Measurements from ENCODE around the gene PRSS50. TPM values are rescaled to one million over a fixed set of nuclear protein-coding genes. Genes with fewer than 3 reads are reported as not detected.

The PRSS50 gene
- total RNA-seq, 2 donors from 2014 or later: 2.6 to 3.1 TPM

DNA sequence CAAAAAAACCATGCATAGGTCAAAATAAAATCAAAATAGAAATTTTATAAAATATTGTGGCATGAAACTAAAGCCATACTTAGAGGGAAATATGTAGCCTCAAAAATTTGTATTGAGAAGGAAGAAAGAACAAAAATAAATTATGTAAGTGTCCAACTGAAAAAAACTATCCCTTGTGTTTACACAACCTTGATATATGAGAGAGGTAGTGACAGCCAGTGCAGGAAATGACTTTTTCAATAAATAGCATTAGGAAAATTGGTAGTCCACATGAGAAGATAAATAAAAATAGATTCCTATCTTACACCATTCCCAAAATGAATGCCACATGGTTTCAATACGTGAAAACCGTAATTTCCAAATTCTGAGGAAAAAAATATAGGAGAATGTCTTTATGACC is 13.2 kb upstream of the PRSS50 start:
- ATAC-seq (peak; percentile 24), DNase-seq (no peak)
- TF ChIP-seq, protein P1, sequence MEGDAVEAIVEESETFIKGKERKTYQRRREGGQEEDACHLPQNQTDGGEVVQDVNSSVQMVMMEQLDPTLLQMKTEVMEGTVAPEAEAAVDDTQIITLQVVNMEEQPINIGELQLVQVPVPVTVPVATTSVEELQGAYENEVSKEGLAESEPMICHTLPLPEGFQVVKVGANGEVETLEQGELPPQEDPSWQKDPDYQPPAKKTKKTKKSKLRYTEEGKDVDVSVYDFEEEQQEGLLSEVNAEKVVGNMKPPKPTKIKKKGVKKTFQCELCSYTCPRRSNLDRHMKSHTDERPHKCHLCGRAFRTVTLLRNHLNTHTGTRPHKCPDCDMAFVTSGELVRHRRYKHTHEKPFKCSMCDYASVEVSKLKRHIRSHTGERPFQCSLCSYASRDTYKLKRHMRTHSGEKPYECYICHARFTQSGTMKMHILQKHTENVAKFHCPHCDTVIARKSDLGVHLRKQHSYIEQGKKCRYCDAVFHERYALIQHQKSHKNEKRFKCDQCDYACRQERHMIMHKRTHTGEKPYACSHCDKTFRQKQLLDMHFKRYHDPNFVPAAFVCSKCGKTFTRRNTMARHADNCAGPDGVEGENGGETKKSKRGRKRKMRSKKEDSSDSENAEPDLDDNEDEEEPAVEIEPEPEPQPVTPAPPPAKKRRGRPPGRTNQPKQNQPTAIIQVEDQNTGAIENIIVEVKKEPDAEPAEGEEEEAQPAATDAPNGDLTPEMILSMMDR (IDR thresholded peaks at IDR 0.05): no peak
- TF ChIP-seq POLR2A (IDR thresholded peaks at IDR 0.05): no peak
- Histone ChIP-seq H3K27ac (no peak overlapping the region), H3K9me3 (no peaks in the 10 kb centered on the region), H3K36me3 (replicated peaks in 1 of 2; ENCODE audit: insufficient read depth in 1 of 2, low read depth in 2 of 2) (no peaks in the 10 kb centered on the region), H3K27me3 (no peaks in the 10 kb centered on the region), H3K4me1 (peaks cover 8% of the 10 kb centered on the region), H3K4me3 (no peak overlapping the region)
- intact Hi-C loops (cut with DNase I): no loop called here
- 26 to 34% methylated on average over 2 of the region's 2 CpGs for WGBS, 2 donors

DNA sequence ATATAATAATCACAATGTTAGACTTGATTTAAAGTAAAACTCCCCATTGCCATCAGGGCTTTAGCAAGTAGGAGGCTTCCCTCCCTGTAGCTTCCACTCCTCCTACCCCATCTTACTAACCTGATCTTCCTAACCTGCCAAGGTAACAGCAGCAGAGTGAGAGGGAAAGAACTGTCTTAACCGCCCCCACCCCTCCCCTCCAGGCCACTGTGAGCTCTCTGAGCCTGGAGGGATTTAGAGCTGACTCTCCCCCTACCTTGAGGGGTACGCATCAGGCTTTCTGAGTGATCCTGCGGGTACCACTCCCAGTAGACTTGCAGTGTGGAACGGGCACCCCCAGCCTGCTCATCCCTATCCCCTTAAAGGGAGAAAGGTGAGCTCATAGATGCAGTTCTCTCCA is 11.4 kb upstream of the PRSS50 start:
- Histone ChIP-seq H3K36me3 (replicated peaks in 1 of 2; ENCODE audit: insufficient read depth in 1 of 2, low read depth in 2 of 2) (no peaks in the 10 kb centered on the region), H3K4me3 (no peak overlapping the region), H3K27me3 (no peaks in the 10 kb centered on the region), H3K27ac (no peak overlapping the region), H3K4me1 (peaks cover 8% of the 10 kb centered on the region), H3K9me3 (no peaks in the 10 kb centered on the region)
- DNase-seq: no peak
- TF ChIP-seq POLR2A (IDR thresholded peaks at IDR 0.05): no peak
- TF ChIP-seq, protein P1 (IDR thresholded peaks at IDR 0.05): no peak
- no peak for ATAC-seq
- intact Hi-C loops (cut with DNase I): no loop called here
- 94 to 98% methylated on average over 4 of the region's 4 CpGs for WGBS, 2 donors

DNA sequence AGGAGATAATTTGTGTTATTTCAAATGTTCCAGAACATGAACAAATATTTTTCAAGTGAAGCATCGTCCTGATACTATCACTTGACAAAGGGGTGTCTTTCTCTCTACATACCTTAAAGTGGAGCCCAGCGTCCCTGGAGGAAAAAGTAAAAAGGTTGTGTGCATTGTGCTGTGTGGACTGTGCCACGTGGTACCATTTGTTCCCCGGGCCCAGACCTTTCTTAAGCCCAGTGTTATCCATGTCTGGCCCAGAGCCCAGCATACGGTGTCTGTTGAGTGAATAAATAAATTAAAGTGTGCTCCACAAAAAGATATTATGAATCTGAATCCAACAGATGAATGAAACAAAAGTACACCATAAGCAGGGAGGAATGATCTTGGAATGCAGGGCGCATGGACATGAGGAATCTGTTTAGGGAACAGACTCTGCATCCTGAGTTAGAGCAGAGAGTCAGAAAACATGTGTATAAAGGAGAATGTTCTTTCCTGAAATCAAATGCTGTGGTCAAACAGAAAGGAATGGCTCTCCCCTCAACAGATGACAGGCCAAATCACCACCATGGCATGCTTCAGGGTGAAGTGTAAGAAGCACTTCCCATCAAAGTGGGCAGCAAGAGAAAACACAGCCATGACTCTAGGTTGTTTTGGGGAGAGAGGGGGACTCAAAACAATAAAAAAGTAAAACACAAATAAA is 8.1 kb upstream of the PRSS50 start:
- no peak for DNase-seq
- H3K27ac ChIP-seq: no peak overlapping the region
- 47 to 53% methylated on average over 6 of the region's 6 CpGs for WGBS, 2 donors
- intact Hi-C loops (cut with DNase I): no loop called here
- no peak overlapping the region for H3K4me3 ChIP-seq
- H3K27me3 ChIP-seq: no peaks in the 10 kb centered on the region
- H3K9me3 ChIP-seq: no peaks in the 10 kb centered on the region
- H3K36me3 ChIP-seq (replicated peaks in 1 of 2; ENCODE audit: insufficient read depth in 1 of 2, low read depth in 2 of 2): no peaks in the 10 kb centered on the region
- TF ChIP-seq, protein P1 (IDR thresholded peaks at IDR 0.05): no peak
- TF ChIP-seq POLR2A (IDR thresholded peaks at IDR 0.05): no peak
- peaks cover 4% of the 10 kb centered on the region for H3K4me1 ChIP-seq
- no peak for ATAC-seq

DNA sequence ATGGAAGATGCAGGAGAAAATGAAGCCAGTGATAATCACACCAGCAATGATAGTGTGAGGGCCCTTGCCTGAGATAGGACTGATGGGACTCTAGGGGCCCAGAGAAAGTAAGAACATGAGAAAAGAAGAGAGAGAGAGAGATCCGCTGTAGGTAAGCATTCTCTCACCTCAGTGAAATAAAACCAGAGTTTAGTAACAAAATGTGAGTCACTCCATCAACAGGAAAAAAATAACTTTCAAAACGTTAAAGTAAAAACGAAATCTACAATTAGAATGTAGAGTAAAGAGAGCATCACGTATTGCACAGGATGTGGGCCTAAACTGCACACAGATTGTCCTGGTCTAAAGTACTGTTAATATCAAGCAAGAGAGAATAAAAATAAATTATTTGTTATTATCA is 6.8 kb upstream of the PRSS50 start:
- WGBS, 2 donors: 70 to 73% methylated on average over 4 of the region's 4 CpGs
- intact Hi-C loops (cut with DNase I): no loop called here
- no peak for TF ChIP-seq POLR2A (IDR thresholded peaks at IDR 0.05)
- TF ChIP-seq, protein P1 (IDR thresholded peaks at IDR 0.05): no peak
- ATAC-seq (no peak), DNase-seq (no peak)
- no peak overlapping the region for H3K27ac ChIP-seq
- H3K27me3 ChIP-seq: no peaks in the 10 kb centered on the region
- H3K9me3 ChIP-seq: no peaks in the 10 kb centered on the region
- no peaks in the 10 kb centered on the region for H3K36me3 ChIP-seq (replicated peaks in 1 of 2; ENCODE audit: insufficient read depth in 1 of 2, low read depth in 2 of 2)
- H3K4me1 ChIP-seq: no peaks in the 10 kb centered on the region
- no peak overlapping the region for H3K4me3 ChIP-seq

DNA sequence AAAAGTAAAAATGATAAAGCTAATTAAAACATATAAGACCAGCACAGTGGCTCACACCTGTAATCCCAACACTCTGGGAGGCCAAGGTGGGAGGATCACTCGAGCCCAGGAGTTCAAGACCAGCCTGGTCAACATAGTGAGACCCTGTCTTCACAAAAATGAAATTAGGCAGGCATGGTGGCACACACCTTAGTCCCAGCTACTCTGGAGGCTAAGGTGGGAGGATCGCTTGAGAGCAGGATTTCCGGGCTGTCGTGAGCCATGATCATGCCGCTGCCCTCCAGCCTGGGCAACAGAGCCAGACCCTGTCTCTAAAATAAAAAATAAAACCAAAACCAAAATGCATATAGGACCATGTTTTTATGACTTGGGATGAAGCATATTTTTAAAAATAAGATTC is 4.8 kb upstream of the PRSS50 start:
- DNase-seq (no peak), ATAC-seq (no peak)
- intact Hi-C loops (cut with DNase I): no loop called here
- Histone ChIP-seq H3K27me3 (no peaks in the 10 kb centered on the region), H3K27ac (no peak overlapping the region), H3K9me3 (no peaks in the 10 kb centered on the region), H3K36me3 (replicated peaks in 1 of 2; ENCODE audit: insufficient read depth in 1 of 2, low read depth in 2 of 2) (no peaks in the 10 kb centered on the region), H3K4me1 (no peaks in the 10 kb centered on the region), H3K4me3 (no peak overlapping the region)
- TF ChIP-seq, protein P1 (IDR thresholded peaks at IDR 0.05): no peak
- no peak for TF ChIP-seq POLR2A (IDR thresholded peaks at IDR 0.05)
- 77 to 85% methylated on average over 5 of the region's 5 CpGs for WGBS, 2 donors

Measured in body of pancreas (tissue), 4 donors.